Measurements from ENCODE around the gene U2AF1L4.

Gene U2AF1L4

DNA sequence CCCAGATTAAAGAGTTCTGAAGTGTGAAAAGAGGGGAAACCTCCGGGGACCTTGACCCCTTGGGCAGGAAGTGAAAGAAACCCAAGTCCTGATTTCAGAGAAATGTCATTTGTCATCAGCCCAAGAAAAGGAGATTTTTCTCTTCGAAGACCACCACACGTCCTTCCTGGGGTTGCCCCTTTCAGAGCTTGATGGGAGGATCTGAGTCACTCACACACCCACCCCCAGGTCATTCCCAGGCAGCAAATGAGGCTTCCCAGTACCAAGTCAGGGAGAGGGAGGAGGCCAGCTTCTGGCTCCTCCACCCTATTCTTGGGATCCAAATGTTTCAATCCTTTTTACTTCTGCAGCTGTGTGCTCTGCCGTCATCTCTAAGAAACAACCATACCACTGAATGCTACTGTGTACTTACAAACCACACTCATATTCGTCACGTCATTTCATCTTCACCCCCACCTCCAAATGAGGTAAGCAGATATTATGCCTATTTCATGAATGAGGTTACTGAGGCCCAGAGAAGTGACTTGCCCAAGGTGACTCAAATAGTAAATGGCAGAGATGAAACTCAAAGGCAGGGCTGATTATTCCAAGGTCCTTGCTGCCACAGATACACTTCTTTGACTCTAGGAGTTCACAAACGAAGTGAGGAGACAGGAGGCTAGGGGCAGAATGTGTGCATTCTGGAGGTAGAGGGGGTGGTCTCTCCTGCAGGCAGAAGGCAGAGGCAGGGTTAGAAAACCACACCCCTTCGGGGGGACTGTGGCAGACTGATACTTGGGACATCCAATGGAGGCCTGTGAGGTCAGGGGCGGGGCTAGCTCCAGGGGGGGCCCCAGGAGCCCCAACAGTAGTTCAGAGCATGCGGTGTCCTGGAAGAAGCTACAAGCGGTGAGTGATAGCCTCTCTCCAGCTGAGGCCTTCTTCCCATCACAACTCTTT is 32.4 kb downstream of the U2AF1L4 start:
- no peak overlapping the region for H3K27ac ChIP-seq (ENCODE audit: low read length, poor library complexity, severe bottlenecking)
- 74% methylated on average over 11 of the region's 11 CpGs for WGBS

DNA sequence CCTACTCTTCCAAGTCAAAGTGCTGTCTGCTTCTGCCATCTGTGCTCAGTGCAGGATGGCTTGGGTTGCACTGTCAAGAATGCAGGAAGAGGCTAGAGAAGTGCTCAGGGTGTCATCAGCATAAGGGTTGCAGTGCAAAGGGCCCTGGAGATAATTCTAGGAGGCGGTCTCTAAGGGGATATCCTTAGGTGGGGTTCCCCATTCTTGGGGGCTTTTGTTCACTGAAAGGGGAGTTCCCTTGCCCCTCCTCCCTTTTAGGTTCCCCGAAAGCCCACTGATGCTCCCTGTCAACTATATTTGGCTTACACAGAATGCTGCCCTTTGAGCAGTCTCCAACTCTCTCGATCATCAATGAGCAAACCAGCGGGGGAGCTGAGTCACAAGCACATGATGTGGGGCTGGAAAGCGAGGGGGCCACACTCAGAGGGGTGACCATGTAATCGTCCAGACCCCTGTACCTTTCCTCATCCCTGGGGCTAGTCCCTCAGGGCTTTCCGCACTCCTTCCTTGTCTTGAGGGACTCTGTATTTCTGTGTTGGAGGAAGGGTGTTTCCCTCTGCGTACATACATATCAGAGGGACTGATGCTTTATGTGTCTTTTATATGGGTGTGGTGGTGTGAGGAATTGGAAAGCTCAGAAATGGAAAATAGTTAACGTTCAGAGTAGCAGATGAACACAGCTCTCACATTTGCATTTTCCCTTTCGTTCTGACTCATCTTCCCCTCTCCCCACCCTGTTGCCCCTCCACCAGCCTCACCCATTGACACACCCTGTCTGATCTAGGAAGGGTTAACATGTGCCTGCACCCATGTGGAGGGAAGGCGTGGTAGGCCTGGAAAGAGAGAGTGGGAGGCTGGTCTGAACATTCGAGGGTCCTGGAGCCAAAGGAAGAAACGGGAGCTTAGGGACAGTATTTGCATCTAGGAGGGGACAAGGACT is 34.2 kb downstream of the U2AF1L4 start:
- no peak overlapping the region for H2AFZ ChIP-seq (ENCODE audit: low read depth, low read length)
- WGBS, result 62% methylated on average over 11 of the region's 13 CpGs
- no peak overlapping the region for H2BK120ac ChIP-seq (ENCODE audit: low read depth, low read length)
- H4K91ac ChIP-seq (ENCODE audit: low read length), result no peak overlapping the region
- H3K18ac ChIP-seq (ENCODE audit: low read depth in 1 of 2, low read length in 2 of 2), result no peak overlapping the region
- no peak overlapping the region for H2BK12ac ChIP-seq (ENCODE audit: low read length in 2 of 2)
- H3K14ac ChIP-seq (ENCODE audit: low read length in 2 of 2), result no peak overlapping the region
- H3K4me1 ChIP-seq (ENCODE audit: control insufficient read depth, insufficient read depth, low read depth, low read length), result peaks cover 5% of the 10 kb centered on the region
- no peak overlapping the region for H3K4ac ChIP-seq (ENCODE audit: low read depth in 1 of 2, low read length in 2 of 2)
- H3K4me3 ChIP-seq (ENCODE audit: insufficient read depth in 1 of 2, low read depth in 1 of 2, low read length in 2 of 2), result peak overlapping the region in 1 of 2 experiments; percentile 34
- H2AK5ac ChIP-seq (ENCODE audit: low read length, severe bottlenecking), result no peak overlapping the region
- no peak for DNase-seq
- no peak overlapping the region for H3K27ac ChIP-seq (ENCODE audit: low read length, poor library complexity, severe bottlenecking)
- H3K9ac ChIP-seq (ENCODE audit: low read length), result peak overlapping the region; percentile 81
- H3K27me3 ChIP-seq (ENCODE audit: control insufficient read depth in 1 of 2, insufficient read depth in 1 of 2, low read length in 2 of 2), result peaks cover 0 to 33% of the 10 kb centered on the region in 2 experiments
- H3K9me3 ChIP-seq (ENCODE audit: control insufficient read depth, low read length), result no peaks in the 10 kb centered on the region
- H3K23ac ChIP-seq (ENCODE audit: low read length in 2 of 2), result peak overlapping the region in 1 of 2 experiments; percentile 77
- H2BK5ac ChIP-seq (ENCODE audit: low read depth, low read length, poor library complexity, severe bottlenecking), result no peak overlapping the region
- no peak overlapping the region for H4K8ac ChIP-seq (ENCODE audit: low read length)
- peaks cover 12% of the 10 kb centered on the region for H3K79me1 ChIP-seq (replicated peaks; ENCODE audit: low read length, poor library complexity, severe bottlenecking)
- H2BK15ac ChIP-seq (ENCODE audit: low read depth, poor library complexity, severe bottlenecking), result no peak overlapping the region
- no peak overlapping the region for H3K4me2 ChIP-seq (ENCODE audit: low read length, poor library complexity, severe bottlenecking)
- H3K36me3 ChIP-seq (ENCODE audit: control insufficient read depth in 1 of 2, insufficient read depth in 2 of 2, low read depth in 1 of 2, low read length in 2 of 2), result no peaks in the 10 kb centered on the region

More for the DNA sequence above, 32.4 kb downstream of the U2AF1L4 start:
- Histone ChIP-seq H2BK120ac (ENCODE audit: low read depth, low read length) (no peak overlapping the region), H3K4me1 (ENCODE audit: control insufficient read depth, insufficient read depth, low read depth, low read length) (peaks cover 12% of the 10 kb centered on the region), H3K79me1 (replicated peaks; ENCODE audit: low read length, poor library complexity, severe bottlenecking) (peaks cover 14% of the 10 kb centered on the region), H3K4me3 (ENCODE audit: insufficient read depth in 1 of 2, low read depth in 1 of 2, low read length in 2 of 2) (no peak overlapping the region), H3K4me2 (ENCODE audit: low read length, poor library complexity, severe bottlenecking) (no peak overlapping the region), H3K36me3 (ENCODE audit: control insufficient read depth in 1 of 2, insufficient read depth in 2 of 2, low read depth in 1 of 2, low read length in 2 of 2) (no peaks in the 10 kb centered on the region), H2AFZ (ENCODE audit: low read depth, low read length) (no peak overlapping the region), H3K9ac (ENCODE audit: low read length) (no peak overlapping the region), H2AK5ac (ENCODE audit: low read length, severe bottlenecking) (no peak overlapping the region), H2BK12ac (ENCODE audit: low read length in 2 of 2) (no peak overlapping the region), H4K91ac (ENCODE audit: low read length) (no peak overlapping the region), H3K14ac (ENCODE audit: low read length in 2 of 2) (no peak overlapping the region), H2BK15ac (ENCODE audit: low read depth, poor library complexity, severe bottlenecking) (no peak overlapping the region), H3K4ac (ENCODE audit: low read depth in 1 of 2, low read length in 2 of 2) (no peak overlapping the region), H3K18ac (ENCODE audit: low read depth in 1 of 2, low read length in 2 of 2) (no peak overlapping the region), H2BK5ac (ENCODE audit: low read depth, low read length, poor library complexity, severe bottlenecking) (no peak overlapping the region), H3K23ac (ENCODE audit: low read length in 2 of 2) (no peak overlapping the region), H3K9me3 (ENCODE audit: control insufficient read depth, low read length) (no peaks in the 10 kb centered on the region), H4K8ac (ENCODE audit: low read length) (no peak overlapping the region), H3K27me3 (ENCODE audit: control insufficient read depth in 1 of 2, insufficient read depth in 1 of 2, low read length in 2 of 2) (peaks cover 0 to 33% of the 10 kb centered on the region in 2 experiments)
- DNase-seq, result no peak

DNA sequence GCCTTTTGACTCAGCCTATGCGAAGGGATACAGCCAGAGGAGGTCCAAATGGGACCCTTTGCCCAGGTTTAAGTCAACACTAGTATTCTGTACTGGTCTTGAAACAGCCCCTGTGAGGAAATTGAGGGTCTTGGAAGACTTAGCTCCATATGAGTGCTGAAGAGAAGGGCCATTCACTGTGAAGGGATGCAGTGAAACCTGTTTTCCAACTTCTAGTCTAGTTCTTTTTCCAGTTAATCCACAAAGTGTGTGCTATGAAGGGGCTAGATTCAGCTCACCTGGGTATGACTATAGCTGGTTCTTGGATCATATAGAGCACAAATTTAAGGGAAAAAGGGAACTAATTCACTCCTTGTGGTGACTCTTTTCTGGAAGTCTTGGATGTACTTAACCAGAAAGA is 36.8 kb downstream of the U2AF1L4 start:
- Histone ChIP-seq H3K27me3 (ENCODE audit: control insufficient read depth in 1 of 2, insufficient read depth in 1 of 2, low read length in 2 of 2) (peaks cover 2 to 18% of the 10 kb centered on the region in 2 experiments), H3K23ac (ENCODE audit: low read length in 2 of 2) (no peak overlapping the region), H2AFZ (ENCODE audit: low read depth, low read length) (no peak overlapping the region), H3K9me3 (ENCODE audit: control insufficient read depth, low read length) (no peaks in the 10 kb centered on the region), H3K79me1 (replicated peaks; ENCODE audit: low read length, poor library complexity, severe bottlenecking) (no peaks in the 10 kb centered on the region), H3K36me3 (ENCODE audit: control insufficient read depth in 1 of 2, insufficient read depth in 2 of 2, low read depth in 1 of 2, low read length in 2 of 2) (no peaks in the 10 kb centered on the region), H3K4me3 (ENCODE audit: insufficient read depth in 1 of 2, low read depth in 1 of 2, low read length in 2 of 2) (no peak overlapping the region), H3K9ac (ENCODE audit: low read length) (no peak overlapping the region), H4K91ac (ENCODE audit: low read length) (no peak overlapping the region), H3K14ac (ENCODE audit: low read length in 2 of 2) (no peak overlapping the region), H3K4me2 (ENCODE audit: low read length, poor library complexity, severe bottlenecking) (no peak overlapping the region), H4K8ac (ENCODE audit: low read length) (no peak overlapping the region), H2AK5ac (ENCODE audit: low read length, severe bottlenecking) (no peak overlapping the region), H3K4ac (ENCODE audit: low read depth in 1 of 2, low read length in 2 of 2) (no peak overlapping the region), H3K4me1 (ENCODE audit: control insufficient read depth, insufficient read depth, low read depth, low read length) (no peaks in the 10 kb centered on the region), H2BK5ac (ENCODE audit: low read depth, low read length, poor library complexity, severe bottlenecking) (no peak overlapping the region), H2BK15ac (ENCODE audit: low read depth, poor library complexity, severe bottlenecking) (no peak overlapping the region), H3K27ac (ENCODE audit: low read length, poor library complexity, severe bottlenecking) (no peak overlapping the region), H3K18ac (ENCODE audit: low read depth in 1 of 2, low read length in 2 of 2) (no peak overlapping the region), H2BK120ac (ENCODE audit: low read depth, low read length) (no peak overlapping the region), H2BK12ac (ENCODE audit: low read length in 2 of 2) (no peak overlapping the region)
- no peak for DNase-seq
- 73% methylated on average over 1 of the region's 1 CpG for WGBS

DNA sequence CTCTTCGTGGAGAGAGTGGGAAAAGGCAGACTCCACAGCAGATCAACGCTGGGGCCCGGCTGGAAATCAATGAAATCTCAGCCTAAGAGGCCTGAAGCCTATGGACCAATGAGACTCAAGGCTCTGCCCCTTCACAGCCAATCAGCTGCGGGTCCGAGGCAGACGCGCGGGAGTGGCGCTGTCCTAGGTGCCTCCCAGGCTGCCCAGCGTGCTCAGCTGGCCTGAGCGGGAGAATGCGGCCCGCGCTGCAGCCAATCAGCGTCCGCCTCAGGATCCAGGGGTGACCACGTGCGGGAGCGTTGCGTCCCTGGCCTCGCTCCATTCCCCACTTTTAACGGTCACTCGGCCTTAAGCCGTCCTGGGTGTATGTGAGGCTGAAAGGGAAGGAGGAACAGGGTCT is 41.0 kb downstream of the U2AF1L4 start, which contains the start of gene ZBTB32:
TSS of gene ZBTB32 (plus strand) at position 341 of the 400 bp plus-strand sequence. CDS start 10,069 bp downstream, outside the sequence.
- no peak within 1 kb of the TSS for H2AFZ ChIP-seq (ENCODE audit: low read depth, low read length)
- H3K27ac ChIP-seq (ENCODE audit: low read length, poor library complexity, severe bottlenecking), result no peak within 1 kb of the TSS
- no peak within 1 kb of the TSS for H2BK5ac ChIP-seq (ENCODE audit: low read depth, low read length, poor library complexity, severe bottlenecking)
- H3K4me2 ChIP-seq (ENCODE audit: low read length, poor library complexity, severe bottlenecking), result no peak within 1 kb of the TSS
- peaks cover 7% of the 10 kb centered on the region for H3K4me1 ChIP-seq (ENCODE audit: control insufficient read depth, insufficient read depth, low read depth, low read length)
- 43% methylated on average over 24 of the region's 24 CpGs for WGBS
- H3K4ac ChIP-seq (ENCODE audit: low read depth in 1 of 2, low read length in 2 of 2), result no peak within 1 kb of the TSS
- H2AK5ac ChIP-seq (ENCODE audit: low read length, severe bottlenecking), result no peak within 1 kb of the TSS
- H2BK12ac ChIP-seq (ENCODE audit: low read length in 2 of 2), result no peak within 1 kb of the TSS
- no peaks in the 10 kb centered on the region for H3K9me3 ChIP-seq (ENCODE audit: control insufficient read depth, low read length)
- DNase-seq, result peak; percentile 56
- no peak within 1 kb of the TSS for H3K18ac ChIP-seq (ENCODE audit: low read depth in 1 of 2, low read length in 2 of 2)
- H4K8ac ChIP-seq (ENCODE audit: low read length), result no peak within 1 kb of the TSS
- H3K36me3 ChIP-seq (ENCODE audit: control insufficient read depth in 1 of 2, insufficient read depth in 2 of 2, low read depth in 1 of 2, low read length in 2 of 2), result no peaks in the 10 kb centered on the region
- no peak within 1 kb of the TSS for H3K9ac ChIP-seq (ENCODE audit: low read length)
- H3K14ac ChIP-seq (ENCODE audit: low read length in 2 of 2), result no peak within 1 kb of the TSS
- H4K91ac ChIP-seq (ENCODE audit: low read length), result peak within 1 kb of the TSS; percentile 32
- H2BK15ac ChIP-seq (ENCODE audit: low read depth, poor library complexity, severe bottlenecking), result no peak within 1 kb of the TSS
- peaks cover 3 to 4% of the 10 kb centered on the region in 2 experiments for H3K27me3 ChIP-seq (ENCODE audit: control insufficient read depth in 1 of 2, insufficient read depth in 1 of 2, low read length in 2 of 2)
- no peak within 1 kb of the TSS for H3K4me3 ChIP-seq (ENCODE audit: insufficient read depth in 1 of 2, low read depth in 1 of 2, low read length in 2 of 2)
- H3K79me1 ChIP-seq (replicated peaks; ENCODE audit: low read length, poor library complexity, severe bottlenecking), result no peaks in the 10 kb centered on the region
- no peak within 1 kb of the TSS for H3K23ac ChIP-seq (ENCODE audit: low read length in 2 of 2)
- H2BK120ac ChIP-seq (ENCODE audit: low read depth, low read length), result no peak within 1 kb of the TSS

Data from mesenchymal stem cell (in vitro differentiated cells and primary cell).